Gastroesophageal sphincter (tissue), 4 donors: ENCODE results near the gene TTC32. TPM values are rescaled to one million over a fixed set of nuclear protein-coding genes. Genes with fewer than 3 reads are reported as not detected.
"Not testable (repeated sequence)": the region's sequence is repeated elsewhere in the genome, so short reads cannot be mapped to it uniquely, and the experiment has no call there.

ENCODE experiments used
- ATAC-seq: fragments of 150-250 bp; one replicate; pipeline ENCODE4 v1.9.1; 2016; ENCODE audit warnings: mild to moderate bottlenecking, moderate library complexity
- H3K27ac ChIP-seq, 4 donors: fragments of 200-600 bp; sonication (generic) in 3 of 4; 1 replicate in 3 of 4; 2 replicates in 1 of 4; pipeline ENCODE4 v1.5.1; 2016 to 2019
- H3K27me3 ChIP-seq: fragments of 200-600 bp; sonication (generic); one replicate; pipeline ENCODE4 v1.5.1; 2019
- H3K36me3 ChIP-seq, 2 donors: fragments of 200-600 bp; sonication (generic); one replicate each; pipeline ENCODE4 v1.5.1; 2019; ENCODE audit warnings: control low read depth in 1 of 2
- H3K4me1 ChIP-seq, 3 donors: fragments of 200-600 bp; sonication (generic); 1 replicate in 2 of 3; 2 replicates in 1 of 3; pipeline ENCODE4 v1.5.1; 2016 to 2019; ENCODE audit warnings: control low read depth in 2 of 3
- H3K4me3 ChIP-seq, 2 donors: fragments of 200-600 bp; sonication (generic); one replicate each; pipeline ENCODE4 v1.5.1; 2019; ENCODE audit warnings: mild to moderate bottlenecking in 1 of 2, moderate library complexity in 1 of 2
- H3K9me3 ChIP-seq, 3 donors: fragments of 200-600 bp; sonication (generic); one replicate each; pipeline ENCODE4 v1.5.1; 2017 to 2019; ENCODE audit warnings: control low read depth in 2 of 3
- CTCF ChIP-seq, 4 experiments: fragments of 200-600 bp in 2 of 4; fragments of 450-650 bp in 2 of 4; sonication (generic) in 1 of 4; IDR thresholded peaks; one replicate each; pipeline ENCODE4 v1.5.1; 2017 to 2019; ENCODE audit warnings: antibody characterized with exemption in 4 of 4, mild to moderate bottlenecking in 2 of 4, moderate library complexity in 2 of 4
- EP300 ChIP-seq: sonication (generic); formaldehyde crosslinking; IDR thresholded peaks from one replicate; pipeline ENCODE4 v1.6.1; 2017; ENCODE audit warnings: antibody characterized with exemption, mild to moderate bottlenecking
- POLR2A ChIP-seq, 2 donors: fragments of 450-650 bp; IDR thresholded peaks; one replicate each; pipeline ENCODE4 v1.6.1; 2017; ENCODE audit warnings: antibody characterized with exemption in 2 of 2, mild to moderate bottlenecking in 2 of 2, moderate library complexity in 1 of 2
- POLR2AphosphoS5 ChIP-seq: sonication (generic); formaldehyde crosslinking; IDR thresholded peaks from one replicate; pipeline ENCODE4 v1.6.1; 2017; ENCODE audit warnings: antibody characterized with exemption
- WGBS, 2 donors: methylation state at CpG; one replicate each; pipeline ENCODE4 v1.1.5; 2018; ENCODE audit warnings: low coverage in 1 of 2; 5-methylcytosine and 5-hydroxymethylcytosine counted together
- total RNA-seq, 4 donors: library from RNA; depleted of rRNA; stranded (reverse); fragments of >200 nt; gene quantifications; one replicate each; pipeline ENCODE4 v1.1.0, GENCODE V29; 2016

Gene TTC32
- total RNA-seq, 4 donors from 2014 or later: 17.1 to 37.5 (median 17.9) TPM

GRCh38 chr2:19894134-19894792 is 7.5 kb downstream of the TTC32 start:
- no peak for ATAC-seq
- Histone ChIP-seq H3K4me1 (peaks cover 8 to 49% (median 12%) of the 10 kb centered on the region in 3 donors), H3K9me3 (no peaks in the 10 kb centered on the region), H3K4me3 (no peak overlapping the region), H3K27ac (no peak overlapping the region), H3K36me3 (no peaks in the 10 kb centered on the region), H3K27me3 (no peaks in the 10 kb centered on the region)
- TF ChIP-seq EP300 (no peak), POLR2AphosphoS5 (no peak), POLR2A (IDR thresholded peaks at IDR 0.05) (no peak), CTCF (IDR thresholded peaks at IDR 0.05) (no peak)
- 91 to 92% methylated on average over 4 of the region's 4 CpGs for whole genome bisulfite sequencing, 2 donors

- H3K27me3 ChIP-seq: no peaks in the 10 kb centered on the region
- ATAC-seq: no peak
- no peaks in the 10 kb centered on the region for H3K36me3 ChIP-seq
- H3K4me1 ChIP-seq: peaks cover 5 to 43% (median 11%) of the 10 kb centered on the region in 3 donors
- no peak overlapping the region for H3K4me3 ChIP-seq
- 70 to 92% methylated on average over 4 of the region's 4 CpGs for WGBS, 2 donors
- H3K27ac ChIP-seq: no peak overlapping the region
- no peak for TF ChIP-seq EP300
- no peak for TF ChIP-seq POLR2A (IDR thresholded peaks at IDR 0.05)
- no peak for TF ChIP-seq CTCF (IDR thresholded peaks at IDR 0.05)
- no peak for TF ChIP-seq POLR2AphosphoS5
- no peaks in the 10 kb centered on the region for H3K9me3 ChIP-seq
Measured at GRCh38 chr2:19893520-19894133, 8.2 kb downstream of the TTC32 start.

GRCh38 chr2:19891971-19892370 is 9.8 kb downstream of the TTC32 start:
- H3K9me3 ChIP-seq, ATAC-seq, H3K4me3 ChIP-seq, H3K27me3 ChIP-seq, H3K27ac ChIP-seq, H3K36me3 ChIP-seq: not testable (repeated sequence)
- peaks cover 0 to 27% (median 0%) of the 10 kb centered on the region in 3 donors for H3K4me1 ChIP-seq
- WGBS, 2 donors: 54 to 67% methylated on average over 4 of the region's 4 CpGs

- H3K27me3 ChIP-seq: no peaks in the 10 kb centered on the region
- H3K36me3 ChIP-seq: no peaks in the 10 kb centered on the region
- peaks cover 0 to 10% (median 0%) of the 10 kb centered on the region in 3 donors for H3K4me1 ChIP-seq
- ATAC-seq: no peak
- no peaks in the 10 kb centered on the region for H3K9me3 ChIP-seq
- H3K27ac ChIP-seq: no peak overlapping the region
- H3K4me3 ChIP-seq: no peak overlapping the region
- 65 to 80% methylated on average over 3 of the region's 3 CpGs for WGBS, 2 donors
- TF ChIP-seq CTCF (IDR thresholded peaks at IDR 0.05) (no peak), POLR2A (IDR thresholded peaks at IDR 0.05) (no peak), POLR2AphosphoS5 (no peak), EP300 (no peak)
Measured at GRCh38 chr2:19890104-19890503, 11.7 kb downstream of the TTC32 start.

- no peaks in the 10 kb centered on the region for H3K36me3 ChIP-seq
- no peaks in the 10 kb centered on the region for H3K27me3 ChIP-seq
- TF ChIP-seq EP300: no peak
- no peak for TF ChIP-seq CTCF (IDR thresholded peaks at IDR 0.05)
- no peak for TF ChIP-seq POLR2A (IDR thresholded peaks at IDR 0.05)
- no peak for TF ChIP-seq POLR2AphosphoS5
- H3K4me3 ChIP-seq: no peak overlapping the region
- WGBS, 2 donors: 74 to 90% methylated on average over 3 to 4 of the region's 4 CpGs
- no peak for ATAC-seq
- no peak overlapping the region for H3K27ac ChIP-seq
- H3K4me1 ChIP-seq: peaks cover 0 to 3% (median 0%) of the 10 kb centered on the region in 3 donors
- H3K9me3 ChIP-seq: no peaks in the 10 kb centered on the region
Measured at GRCh38 chr2:19888831-19889230, 13.0 kb downstream of the TTC32 start.
